ENCODE results near the gene PRLH.
"Not testable (repeated sequence)": the region's sequence is repeated elsewhere in the genome, so short reads cannot be mapped to it uniquely, and the experiment has no call there.

Gene PRLH

DNA sequence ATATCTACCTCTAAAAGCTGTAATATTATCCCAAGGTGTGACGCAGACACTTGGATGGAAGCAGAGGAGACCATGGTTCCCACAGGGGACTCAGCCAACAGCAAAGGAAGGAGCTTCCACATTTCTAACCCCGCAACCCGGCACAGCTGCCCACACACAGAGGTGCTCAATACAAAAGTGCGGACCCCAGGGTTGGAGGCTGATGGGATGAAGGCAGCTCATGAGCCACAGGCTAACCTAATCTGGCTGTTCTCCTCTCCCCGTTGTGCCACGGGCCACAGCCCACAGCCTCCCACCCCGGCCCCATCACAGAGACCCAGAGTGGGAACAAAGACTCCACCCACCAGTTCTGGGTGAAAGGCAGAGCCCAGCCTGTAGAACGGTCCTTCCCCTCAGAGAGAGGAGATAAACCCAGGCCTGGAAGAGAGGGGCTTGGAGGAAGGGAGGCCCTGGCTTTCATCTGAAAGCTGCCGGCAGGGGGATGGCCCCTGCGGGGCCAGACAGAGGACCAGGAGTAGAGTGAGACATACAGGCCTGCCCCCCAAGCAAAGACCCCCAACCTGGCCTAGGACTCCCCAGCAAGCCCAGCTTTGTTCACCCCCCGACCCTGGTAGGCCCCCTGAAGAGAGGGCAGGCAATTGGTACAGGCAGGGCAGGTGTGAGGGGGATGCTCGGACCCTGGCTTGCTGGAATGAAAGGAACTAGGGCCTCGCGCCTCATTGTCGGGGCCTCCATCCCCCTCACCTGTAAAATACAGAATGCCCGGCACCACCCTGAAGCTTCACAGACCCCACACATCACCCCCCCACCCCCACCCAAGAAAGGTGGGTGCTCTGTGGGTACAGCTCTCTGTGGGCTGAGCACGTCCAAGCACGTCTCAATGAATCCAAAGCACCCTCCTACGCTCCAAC, 17.3 kb downstream of the PRLH start:
- DNase-seq (ENCODE audit: low read depth): no peak

DNA sequence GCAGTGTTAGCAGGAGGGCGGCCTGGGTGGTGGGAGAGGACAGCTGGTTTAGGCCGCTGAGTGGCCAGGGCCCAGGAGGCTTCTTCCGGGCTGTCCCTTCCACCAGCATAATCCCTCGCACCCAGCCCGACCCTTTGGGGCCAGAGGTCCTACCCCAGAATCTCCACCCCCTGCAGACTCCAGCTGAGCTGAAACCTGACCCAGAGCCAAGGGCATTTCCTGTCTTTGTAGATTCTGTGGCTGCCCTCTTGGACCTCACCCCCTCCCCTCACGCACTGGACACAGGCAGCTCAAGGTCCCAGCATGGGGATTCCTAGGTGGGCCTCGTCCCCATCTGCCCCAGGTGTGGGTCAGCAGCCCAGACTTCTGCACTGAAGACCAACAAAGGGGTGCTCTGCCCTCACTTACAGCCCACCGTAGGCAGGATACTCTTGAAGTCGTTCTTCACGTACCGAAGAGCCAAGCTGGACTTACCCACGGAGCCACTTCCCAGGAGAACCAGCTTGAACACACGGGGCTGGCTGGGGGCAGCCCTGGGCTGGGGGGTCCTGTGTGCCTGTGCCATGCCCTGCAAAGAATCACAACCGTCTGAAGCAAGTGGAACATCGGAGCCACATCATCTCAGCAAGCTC, 19.3 kb downstream of the PRLH start:
- no peak for DNase-seq (ENCODE audit: low read depth)

DNA sequence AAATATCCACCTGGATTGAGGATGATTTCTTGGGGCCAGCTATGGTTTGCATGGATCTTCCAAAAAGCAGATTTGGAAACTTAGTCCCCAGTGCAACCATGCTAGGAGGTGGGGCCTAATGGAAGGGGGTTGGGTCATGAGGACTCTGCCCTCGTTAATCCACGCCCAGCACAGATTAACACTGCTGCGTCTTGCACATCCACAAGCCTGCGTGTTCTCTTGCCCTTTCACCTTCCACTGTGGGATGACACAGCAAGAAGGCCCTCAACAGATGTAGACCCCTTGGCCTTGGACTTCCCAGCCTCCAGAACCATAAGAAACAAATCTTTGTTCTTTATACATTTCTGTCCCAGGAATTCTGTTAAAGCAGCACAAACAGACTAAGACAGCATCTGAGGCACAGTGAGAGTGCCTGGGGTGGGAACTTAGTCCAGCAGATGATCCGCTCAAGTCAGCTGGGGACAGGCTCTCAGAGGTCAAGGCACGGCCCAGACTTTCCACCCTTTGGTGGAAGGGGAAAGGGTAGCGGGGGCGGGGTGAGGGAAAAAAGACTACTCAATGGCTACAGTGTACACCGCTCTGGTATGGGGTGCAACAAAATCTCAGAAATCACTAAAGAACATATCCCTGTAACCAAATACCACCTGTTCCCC, 21.8 kb downstream of the PRLH start:
- no peak for DNase-seq (ENCODE audit: low read depth)

DNA sequence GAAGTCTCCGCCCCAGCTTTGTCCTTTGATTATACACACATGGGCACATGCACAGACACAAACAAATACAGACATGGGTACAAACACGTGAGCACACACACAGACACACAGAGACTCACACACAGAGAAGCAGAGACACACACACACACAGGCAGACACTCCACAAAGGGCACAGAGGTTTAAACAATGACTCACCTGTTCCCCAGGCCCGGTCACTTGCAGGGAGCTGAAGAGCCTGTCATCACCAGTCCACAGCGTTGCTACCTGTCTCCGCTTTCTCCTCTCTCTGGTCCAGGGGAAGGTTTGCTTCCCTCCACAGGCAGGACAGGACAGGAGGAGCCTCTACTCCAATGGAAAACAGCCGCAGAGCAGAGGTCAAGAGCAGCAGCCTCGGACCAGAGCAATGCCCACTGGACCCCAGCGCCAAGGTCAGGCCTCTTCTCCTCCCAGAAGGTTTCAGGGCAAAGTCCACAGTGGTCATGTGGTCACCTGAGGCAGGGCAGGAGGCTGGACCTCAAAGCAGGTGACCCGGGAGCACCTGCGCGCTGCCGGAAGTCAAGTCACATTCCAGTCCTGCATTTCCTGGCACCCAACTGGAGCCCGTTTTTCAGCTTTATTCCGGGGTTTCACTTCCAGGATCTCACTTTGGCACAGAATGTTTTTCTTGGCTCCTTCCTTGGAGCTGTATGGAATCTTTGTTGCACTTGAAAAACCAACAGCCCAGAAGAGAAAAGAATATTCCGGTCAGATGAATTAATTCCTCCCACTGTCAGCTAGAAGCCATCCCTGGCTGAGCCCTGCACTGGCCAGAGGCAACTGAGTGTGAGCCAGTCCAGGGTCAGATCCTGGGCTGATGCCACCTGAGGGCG, 24.1 kb downstream of the PRLH start, which contains the start of gene RAB17:
RAB17 (minus strand) TSS at position 463 of the 869 bp plus-strand sequence. CDS start 4,580 bp downstream, outside the sequence.
- no peak for DNase-seq (ENCODE audit: low read depth)

DNA sequence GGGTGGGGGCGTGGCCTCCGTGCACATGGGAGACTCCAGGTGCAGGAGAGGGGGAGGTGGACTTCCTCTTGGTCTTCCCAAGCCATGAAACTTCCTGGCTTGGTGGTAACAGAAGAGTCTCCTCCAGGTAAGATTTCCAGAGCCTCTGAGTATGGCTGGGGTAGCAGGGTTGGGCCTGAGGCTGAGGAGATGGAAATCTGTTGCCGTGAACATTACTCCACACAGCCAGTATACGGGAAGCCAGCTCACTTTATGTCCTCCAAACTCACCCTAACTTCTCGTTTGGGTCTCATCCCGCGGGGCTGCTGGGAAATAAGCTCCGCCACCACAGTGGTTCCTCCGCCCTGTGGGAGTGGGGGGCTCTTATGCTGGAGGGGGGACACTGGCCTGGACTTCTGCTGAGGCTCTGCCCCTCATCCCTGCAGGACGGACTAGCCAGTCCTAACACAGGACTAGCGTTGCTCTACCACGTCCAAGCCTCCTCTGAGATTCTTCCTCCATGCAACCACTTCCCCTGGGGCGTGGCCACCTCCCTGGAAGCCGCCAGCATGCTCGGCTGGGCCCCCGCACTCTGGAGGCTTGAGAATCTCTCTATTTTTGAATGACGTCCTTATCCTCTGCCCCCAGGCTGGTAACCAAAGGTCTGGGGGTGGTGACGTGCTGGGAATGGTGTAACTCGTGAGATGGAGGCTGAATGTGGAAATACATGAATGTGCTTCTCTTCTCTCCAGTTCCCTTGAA, 24.9 kb downstream of the PRLH start:
- no peak for DNase-seq (ENCODE audit: low read depth)

DNA sequence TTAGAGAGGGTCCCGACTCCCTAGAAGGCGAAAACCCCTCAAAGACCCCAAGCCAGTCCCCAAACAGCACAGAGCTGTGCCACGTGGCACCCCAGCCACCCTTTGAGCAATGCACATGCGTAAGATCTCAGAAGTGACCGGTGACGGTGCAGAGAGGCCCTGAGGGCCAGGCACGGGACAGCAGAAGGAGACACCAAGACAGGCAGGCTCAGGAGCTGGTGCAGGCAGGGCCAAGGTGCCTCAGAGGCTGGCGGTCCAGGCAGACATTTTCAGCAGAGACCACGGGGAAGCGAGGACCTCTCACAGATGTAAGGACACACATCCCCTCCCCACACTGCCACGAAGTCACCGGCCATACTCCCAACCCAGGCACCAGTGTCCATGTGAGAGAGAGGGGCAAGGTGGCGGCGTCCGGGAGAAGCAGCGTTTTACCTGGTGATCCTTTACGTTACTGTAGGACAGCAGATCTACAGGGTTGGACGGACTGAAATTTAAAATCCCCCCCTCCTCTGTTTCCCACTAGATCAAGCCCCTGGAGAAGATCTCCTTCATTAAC, 26.1 kb downstream of the PRLH start:
- DNase-seq (ENCODE audit: low read depth): no peak

DNA sequence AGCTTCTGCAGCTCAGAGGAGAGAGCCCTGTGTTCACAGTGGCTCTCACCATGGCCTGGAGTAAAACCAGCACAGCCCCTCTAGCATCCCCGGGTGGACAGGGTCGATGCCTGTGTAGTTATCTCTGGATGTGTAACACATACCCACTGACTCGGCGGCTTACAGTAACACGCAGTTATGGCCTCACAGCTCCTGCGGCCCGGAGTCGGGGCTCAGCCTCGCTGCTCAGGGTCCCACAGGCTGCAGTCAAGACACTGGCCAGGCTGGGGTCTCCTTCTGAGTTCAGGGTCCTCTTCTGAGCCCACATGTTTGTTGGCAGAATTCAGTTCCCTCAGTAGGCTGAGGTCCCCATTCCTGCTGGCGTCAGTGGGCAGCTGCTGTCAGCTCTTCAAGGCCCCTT, 26.7 kb downstream of the PRLH start:
- no peak for DNase-seq (ENCODE audit: low read depth)

DNA sequence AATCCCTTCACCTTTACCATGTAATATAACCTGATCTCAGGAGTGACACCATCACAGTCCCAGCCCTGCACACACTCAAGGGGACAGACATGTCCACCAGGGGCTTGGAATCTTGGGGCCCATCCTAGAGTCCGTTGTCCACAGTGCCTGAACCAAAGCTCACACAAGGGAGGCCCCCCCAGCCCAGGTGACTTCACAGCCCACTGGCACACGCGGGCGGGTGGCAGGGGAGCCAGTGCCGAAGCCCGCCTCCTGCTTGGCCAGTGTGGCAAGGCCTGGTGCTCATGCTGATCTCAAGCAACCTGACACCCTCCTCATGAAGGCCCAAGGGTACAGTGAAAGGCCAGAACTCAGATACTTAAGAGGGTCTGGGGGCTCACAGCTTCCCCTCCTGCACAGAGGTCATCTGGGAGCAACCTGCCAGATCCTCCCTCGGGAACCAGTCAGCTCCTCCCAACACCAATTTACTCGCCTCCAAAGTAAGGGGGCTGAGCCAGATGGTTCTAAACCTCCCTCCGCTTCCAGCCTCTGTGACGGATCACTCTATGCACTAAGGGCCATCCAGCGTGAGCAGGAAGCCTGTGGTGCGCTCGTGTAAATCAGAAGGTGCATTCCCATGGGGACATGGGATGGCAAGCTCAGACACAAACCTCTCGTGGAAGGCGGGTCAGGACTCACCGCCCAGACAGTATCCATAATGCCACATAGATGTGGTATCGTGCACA, 27.4 kb downstream of the PRLH start:
- DNase-seq (ENCODE audit: low read depth): no peak

DNA sequence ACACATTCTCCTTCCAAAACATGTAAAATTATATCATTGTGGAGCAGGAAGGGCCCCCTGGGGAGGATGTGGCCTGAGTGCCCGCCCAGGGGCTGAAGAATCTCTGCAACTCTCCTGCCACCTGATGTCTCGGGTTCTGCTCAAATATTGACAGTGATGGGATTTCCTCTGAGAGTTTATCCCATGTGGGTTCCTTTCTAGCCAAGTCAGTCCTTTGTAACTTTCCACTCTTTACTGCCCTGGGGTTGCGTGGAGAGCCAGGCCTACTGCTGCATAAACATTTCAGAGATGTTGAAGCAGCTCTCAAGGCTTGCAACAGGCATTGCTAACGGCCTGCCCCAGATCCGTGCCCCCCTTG, 28.1 kb downstream of the PRLH start:
- DNase-seq (ENCODE audit: low read depth): no peak

DNA sequence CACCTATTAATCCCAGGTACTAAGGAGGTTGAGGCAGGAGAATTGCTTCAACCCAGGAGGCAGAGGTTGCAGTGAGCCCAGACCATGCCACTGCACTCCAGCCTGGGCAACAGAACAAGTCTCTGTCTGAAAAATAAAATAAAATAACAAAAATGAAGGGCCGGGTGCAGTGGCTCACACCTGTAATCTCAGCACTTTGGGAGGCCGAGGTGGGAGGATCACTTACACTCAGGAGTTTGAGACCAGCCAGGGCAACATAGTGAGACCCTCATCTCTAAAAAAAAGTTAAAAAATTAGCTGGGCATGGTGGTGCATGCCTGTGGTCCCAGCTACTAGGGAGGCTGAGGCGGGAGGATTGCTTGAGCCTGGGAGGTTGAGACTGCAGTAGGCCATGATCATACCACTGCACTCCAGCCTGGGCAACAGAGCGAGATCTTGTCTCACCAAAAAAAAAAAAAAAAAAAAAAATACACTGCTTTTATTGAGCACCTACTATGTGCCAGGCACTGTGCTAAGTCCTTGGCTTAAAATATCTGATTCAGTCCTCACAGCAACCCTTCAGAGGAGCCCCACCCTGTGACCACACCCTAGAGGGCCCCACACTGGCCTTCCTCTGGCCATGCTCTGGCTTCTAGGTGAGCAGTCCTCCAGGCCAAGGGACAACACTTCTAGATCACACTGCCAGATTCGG, 29.6 kb downstream of the PRLH start:
- not testable (repeated sequence) for DNase-seq (ENCODE audit: low read depth)

DNA sequence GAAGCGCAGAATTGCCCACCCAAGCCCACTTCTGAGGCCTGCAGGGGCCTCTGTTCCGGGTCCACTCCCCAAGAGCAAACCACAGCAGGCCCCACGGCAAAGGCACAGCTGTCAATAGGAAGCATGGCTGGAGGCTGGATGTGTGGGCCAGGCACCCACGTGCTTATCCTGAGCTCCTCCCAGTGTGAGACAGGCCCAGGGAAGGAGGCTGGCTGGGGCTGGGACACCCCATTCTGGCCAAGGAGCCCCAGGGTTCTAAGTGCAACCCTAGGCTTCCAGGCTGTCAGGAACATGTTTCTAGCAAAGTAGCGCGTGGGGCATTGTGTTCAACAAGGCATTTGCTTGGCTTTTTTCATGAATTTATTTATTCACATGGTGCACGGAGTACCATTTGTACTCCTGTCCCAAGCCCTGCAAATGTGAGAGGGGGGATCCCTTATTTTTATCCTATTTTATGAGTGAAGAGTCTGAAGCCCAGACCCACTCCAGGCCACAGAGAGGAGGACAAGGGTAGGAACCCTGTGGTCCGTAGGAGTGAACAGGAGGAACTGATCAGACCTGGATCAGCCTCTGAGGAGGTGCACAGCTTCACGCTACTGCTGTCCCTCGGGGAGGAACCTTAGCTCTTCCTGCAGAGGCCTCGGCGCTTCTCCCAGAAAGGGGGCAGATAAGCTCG, 30.3 kb downstream of the PRLH start:
- no peak for DNase-seq (ENCODE audit: low read depth)

DNA sequence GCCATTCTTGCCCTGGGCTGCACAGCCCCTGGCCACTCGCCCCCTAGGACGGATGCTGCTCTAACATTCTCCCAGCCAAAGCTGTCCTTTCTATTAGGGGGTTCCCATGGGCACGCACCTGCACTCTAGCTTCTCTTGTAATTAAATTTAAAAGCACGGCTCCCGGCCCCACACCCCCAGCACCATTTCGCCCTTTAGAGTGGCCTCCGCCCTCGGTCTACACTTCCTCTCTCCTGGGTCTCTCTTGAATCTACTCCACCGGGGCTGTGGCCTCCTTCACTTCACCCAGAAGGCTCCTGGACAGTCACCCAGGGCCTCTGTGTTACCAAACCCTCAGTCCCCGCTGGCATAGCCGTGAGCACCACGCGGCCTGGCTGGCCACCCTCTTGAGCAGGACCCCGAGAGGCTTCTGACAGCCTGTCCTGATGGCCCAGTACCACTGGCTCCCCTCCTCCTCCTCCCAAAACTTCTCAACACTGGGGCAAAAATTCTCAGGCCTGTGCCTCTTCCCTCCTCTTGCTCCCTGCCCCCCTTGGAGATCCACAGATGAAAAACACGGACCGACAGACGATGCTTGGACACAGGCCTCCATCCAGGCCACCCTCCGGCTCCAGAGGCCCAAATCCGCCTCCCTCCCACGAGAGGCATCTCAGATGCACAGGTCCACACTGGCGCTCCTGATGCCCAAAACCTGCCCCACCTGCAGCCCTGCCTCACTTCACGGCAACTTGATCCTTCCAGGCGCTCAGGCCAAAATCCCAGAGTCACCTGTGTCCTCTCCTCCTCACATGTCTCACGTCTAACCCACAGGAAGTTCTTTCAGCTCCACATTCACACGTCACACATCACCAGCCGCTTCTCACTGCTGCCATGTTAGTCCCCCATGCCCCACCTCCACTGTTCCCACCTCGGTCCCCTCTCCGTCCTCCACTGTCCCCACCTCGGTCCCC, 31.1 kb downstream of the PRLH start:
- no peak for DNase-seq (ENCODE audit: low read depth)

DNA sequence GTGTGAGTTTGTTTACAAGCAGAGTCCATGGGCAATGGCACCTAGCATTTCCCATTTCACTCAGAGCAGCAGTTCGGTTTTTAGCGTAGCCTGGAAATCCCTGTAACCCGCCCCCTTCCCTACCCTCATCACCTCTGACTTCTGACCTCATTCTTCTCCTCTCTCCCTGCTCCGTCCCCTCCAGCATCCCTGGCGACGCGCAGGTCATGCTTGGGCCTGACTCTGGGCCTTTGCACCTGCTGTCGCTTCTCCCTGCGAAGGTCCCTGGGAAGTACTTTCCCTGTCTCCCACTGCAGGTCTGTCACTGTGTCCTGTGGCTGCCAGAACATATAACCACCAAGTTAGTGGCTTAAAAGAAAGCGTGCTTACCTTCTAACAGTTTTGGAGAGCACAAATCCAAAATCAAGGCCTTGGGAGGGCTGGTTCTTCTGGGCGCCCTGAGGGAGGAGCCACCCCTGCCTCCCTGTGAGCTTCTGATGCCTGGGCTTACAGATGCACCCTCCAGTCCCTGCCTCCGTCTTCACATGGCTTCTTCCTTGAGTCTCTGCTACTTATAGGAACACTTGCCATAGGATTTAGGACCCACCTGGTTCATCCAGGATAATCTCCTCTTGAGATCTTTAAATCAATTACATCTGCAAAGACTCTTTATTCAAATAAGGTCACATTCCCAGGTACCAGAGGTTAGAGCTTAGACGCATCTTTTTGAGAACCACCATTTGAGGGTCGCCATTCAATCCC, 32.3 kb downstream of the PRLH start:
- no peak for DNase-seq (ENCODE audit: low read depth)

DNA sequence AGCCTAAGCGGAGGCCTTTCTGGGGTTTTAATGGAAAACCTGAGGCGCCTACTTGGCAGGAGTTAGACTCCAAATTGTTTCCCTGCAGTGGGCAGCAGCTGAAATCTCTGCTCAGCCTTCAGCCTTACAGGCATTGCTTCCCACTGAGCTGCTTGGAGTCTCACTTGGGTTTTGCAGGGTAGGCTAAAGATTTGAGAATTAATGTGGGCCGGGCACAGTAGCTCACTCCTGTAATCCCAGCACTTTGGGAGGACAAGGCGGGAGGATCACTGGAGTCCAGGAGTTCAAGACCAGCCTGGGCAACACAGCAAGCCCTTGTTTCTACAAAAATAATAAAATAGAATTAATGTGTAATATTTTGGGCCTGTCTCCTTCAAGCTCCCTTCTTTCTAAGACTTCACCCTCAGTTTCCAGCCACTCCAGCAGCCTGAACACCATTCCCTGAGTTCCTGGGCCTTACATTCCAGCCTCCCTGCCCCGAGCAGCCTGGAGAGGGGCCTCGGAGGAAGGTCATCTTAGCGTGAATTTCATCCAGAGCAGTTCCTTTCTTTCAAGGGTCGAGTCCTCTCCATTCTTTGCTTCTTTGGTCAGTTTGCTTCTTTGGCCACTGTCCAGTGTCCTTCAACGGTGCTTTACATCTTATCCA, 33.2 kb downstream of the PRLH start:
- DNase-seq (ENCODE audit: low read depth): no peak

DNA sequence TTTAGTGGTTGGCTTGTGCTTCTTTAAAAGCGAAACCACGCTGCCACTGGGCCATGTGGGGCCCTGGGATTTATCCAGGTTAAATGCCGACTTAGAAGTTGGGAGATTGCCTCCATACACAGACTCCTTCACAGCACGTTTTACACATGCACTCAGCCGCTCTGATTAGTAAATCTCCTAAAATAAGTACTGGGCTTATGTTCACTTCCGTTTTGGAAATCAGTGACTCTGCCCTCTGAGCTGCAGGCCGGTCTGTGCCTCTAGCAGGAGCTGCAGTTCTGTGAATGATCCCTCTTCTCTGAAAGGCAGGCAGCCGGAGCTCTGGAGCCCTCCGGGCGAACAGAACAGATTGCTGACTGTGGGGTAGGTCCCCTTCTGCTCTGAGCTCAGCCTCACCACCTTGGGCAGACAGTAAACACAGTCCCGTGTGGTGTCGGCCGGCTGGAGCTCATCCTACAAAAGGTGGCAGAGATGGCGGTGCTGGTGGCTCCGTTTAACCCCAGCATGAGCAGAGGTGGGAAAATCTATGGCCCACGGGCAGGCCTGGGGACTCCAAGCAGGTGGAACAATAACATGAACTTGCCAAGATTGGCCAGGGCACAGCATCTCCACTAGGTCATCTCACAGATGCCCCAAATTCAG, 34.0 kb downstream of the PRLH start:
- DNase-seq (ENCODE audit: low read depth): no peak

DNA sequence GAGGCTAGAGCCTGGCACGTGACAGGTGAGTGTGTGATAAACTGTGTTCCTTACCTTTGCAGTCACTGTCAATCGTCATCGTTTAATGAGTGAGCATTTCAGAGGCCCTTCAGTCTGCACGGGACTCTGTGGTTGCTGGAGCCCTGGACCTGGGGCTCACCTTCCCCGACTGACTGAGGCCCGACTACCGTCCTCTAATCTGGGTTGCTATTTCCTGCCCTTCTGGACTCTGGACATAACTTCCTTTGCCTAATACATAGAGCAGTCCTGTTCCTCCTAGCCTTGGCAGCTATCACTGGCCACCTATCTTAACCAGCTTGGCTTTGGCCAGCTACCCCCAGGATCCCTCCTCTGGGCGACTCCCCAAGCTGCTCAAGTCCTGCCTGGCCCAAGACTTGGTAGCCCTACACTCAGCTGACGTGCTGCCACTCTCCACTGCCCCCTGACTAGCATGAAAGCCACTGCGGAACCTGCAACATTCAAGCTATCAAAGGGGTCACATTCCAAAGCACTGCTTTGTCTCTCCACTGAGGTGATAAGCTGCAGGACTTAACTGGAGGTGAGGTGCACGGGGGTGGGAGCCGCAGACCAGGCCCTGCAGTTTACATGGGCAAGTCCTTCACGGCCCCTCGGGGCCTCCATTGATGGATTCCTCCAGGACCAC, 35.2 kb downstream of the PRLH start:
- DNase-seq (ENCODE audit: low read depth): no peak

Measured in stimulated activated CD8-positive, alpha-beta memory T cell treated with anti-CD3 and anti-CD28 coated beads, Interleukin-7, amount 100 ng/mL, for 24 hours (primary cell).